Right atrium auricular region (tissue), 2 donors: ENCODE results near the gene NOS1AP. TPM values are rescaled to one million over a fixed set of nuclear protein-coding genes. Genes with fewer than 3 reads are reported as not detected.

ENCODE experiments used
- DNase-seq: peaks from one replicate; pipeline ENCODE4 v3.0.0-alpha.2; 2019; ENCODE audit warnings: low spot score
- H3K27ac ChIP-seq, 2 donors: fragments of 200-600 bp; sonication (generic); 1 replicate in 1 of 2; 2 replicates in 1 of 2; pipeline ENCODE4 v1.5.1; 2016 to 2019
- H3K27me3 ChIP-seq, 2 donors: fragments of 200-600 bp; sonication (generic); one replicate each; pipeline versions ENCODE4 v1.5.1 to v1.6.0; 2017 to 2019
- H3K36me3 ChIP-seq: fragments of 200-600 bp; sonication (generic); one replicate; pipeline ENCODE4 v1.5.1; 2016
- H3K4me1 ChIP-seq, 2 donors: fragments of 200-600 bp; sonication (generic); one replicate each; pipeline versions ENCODE4 v1.5.1 to v1.6.0; 2017 to 2019
- H3K4me3 ChIP-seq, 2 donors: fragments of 200-600 bp; sonication (generic); 1 replicate in 1 of 2; 2 replicates in 1 of 2; pipeline ENCODE4 v1.5.1; 2017 to 2019; ENCODE audit warnings: mild to moderate bottlenecking in 1 of 2, moderate library complexity in 1 of 2
- H3K9me3 ChIP-seq, 2 donors: fragments of 200-600 bp; sonication (generic); one replicate each; pipeline ENCODE4 v1.5.1; 2019
- total RNA-seq, 2 donors: library from RNA; depleted of rRNA; stranded (reverse); fragments of >200 nt; gene quantifications; one replicate each; pipeline ENCODE4 v1.1.0, GENCODE V29; 2016
- TF ChIP-seq, protein P1 (sequence below), 2 donors: fragments of 200-600 bp; sonication (generic); IDR thresholded peaks; one replicate each; pipeline ENCODE4 v1.5.1; 2019; ENCODE audit warnings: antibody characterized with exemption in 2 of 2

Gene NOS1AP
- total RNA-seq, 2 donors from 2014 or later = 2.2 to 2.4 TPM

DNA sequence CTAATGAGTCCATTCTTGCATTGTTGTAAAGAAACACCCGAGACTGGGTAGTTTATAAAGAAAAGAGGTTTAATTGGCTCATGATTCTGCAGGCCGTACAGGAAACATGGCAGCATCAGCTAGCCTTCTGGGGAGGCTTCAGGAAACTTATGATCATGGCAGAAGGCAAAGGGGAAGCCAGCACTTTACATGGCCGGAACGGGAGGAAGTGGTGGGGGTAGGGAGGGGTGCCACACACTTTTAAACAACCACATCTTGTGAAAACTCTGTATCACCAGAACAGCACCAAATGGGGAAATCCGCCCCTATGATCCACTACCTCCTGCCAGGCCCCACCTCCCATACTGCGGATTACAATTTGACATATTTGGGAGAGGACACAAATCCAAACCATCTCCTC is 43.9 kb downstream of the NOS1AP start:
- H3K36me3 ChIP-seq = no peaks in the 10 kb centered on the region
- H3K27me3 ChIP-seq = no peaks in the 10 kb centered on the region
- peaks cover 0 to 4% of the 10 kb centered on the region in 2 donors for H3K4me1 ChIP-seq
- H3K9me3 ChIP-seq = no peaks in the 10 kb centered on the region
- H3K4me3 ChIP-seq = no peak overlapping the region
- no peak for DNase-seq
- no peak overlapping the region for H3K27ac ChIP-seq
- TF ChIP-seq, protein P1, sequence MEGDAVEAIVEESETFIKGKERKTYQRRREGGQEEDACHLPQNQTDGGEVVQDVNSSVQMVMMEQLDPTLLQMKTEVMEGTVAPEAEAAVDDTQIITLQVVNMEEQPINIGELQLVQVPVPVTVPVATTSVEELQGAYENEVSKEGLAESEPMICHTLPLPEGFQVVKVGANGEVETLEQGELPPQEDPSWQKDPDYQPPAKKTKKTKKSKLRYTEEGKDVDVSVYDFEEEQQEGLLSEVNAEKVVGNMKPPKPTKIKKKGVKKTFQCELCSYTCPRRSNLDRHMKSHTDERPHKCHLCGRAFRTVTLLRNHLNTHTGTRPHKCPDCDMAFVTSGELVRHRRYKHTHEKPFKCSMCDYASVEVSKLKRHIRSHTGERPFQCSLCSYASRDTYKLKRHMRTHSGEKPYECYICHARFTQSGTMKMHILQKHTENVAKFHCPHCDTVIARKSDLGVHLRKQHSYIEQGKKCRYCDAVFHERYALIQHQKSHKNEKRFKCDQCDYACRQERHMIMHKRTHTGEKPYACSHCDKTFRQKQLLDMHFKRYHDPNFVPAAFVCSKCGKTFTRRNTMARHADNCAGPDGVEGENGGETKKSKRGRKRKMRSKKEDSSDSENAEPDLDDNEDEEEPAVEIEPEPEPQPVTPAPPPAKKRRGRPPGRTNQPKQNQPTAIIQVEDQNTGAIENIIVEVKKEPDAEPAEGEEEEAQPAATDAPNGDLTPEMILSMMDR (IDR thresholded peaks at IDR 0.05) = no peak

DNA sequence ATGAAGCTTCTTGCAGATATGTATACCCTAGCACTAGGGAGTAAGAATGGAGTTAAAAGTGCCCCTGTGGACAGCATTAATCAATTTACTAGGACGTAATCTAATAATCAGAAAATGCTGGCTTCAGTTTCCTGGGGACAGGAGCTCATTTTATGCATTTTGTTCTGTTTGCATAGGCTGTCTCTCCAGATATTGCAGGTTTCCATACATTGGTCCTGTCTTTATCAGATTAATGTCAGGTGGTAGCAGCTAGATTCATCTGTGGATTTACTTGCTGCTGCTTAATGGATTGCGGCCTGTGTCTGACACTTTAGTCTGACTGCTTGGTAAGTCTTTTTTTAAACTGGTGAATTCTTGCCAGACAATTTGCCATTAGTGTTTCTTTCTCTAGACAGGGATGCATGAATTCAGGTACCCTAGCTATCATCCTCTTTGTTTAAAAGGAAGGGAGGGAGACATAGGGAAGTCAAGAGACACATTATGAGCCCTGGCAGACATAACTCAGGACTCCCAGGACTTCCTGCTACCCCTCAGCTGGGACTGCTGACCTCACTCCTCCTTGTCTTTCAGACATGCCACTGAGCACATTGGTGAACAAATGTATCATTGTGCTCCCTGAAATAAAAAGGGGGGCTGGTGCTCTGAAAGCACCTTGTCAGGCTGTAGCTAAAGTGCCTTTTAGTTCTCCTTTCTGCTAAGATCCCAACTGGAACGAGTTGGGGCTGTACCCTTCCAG is 47.7 kb downstream of the NOS1AP start:
- Histone ChIP-seq H3K4me1 (no peaks in the 10 kb centered on the region), H3K36me3 (no peaks in the 10 kb centered on the region), H3K27me3 (no peaks in the 10 kb centered on the region), H3K4me3 (no peak overlapping the region), H3K27ac (no peak overlapping the region), H3K9me3 (no peaks in the 10 kb centered on the region)
- DNase-seq = no peak
- TF ChIP-seq, protein P1 (IDR thresholded peaks at IDR 0.05) = no peak

DNA sequence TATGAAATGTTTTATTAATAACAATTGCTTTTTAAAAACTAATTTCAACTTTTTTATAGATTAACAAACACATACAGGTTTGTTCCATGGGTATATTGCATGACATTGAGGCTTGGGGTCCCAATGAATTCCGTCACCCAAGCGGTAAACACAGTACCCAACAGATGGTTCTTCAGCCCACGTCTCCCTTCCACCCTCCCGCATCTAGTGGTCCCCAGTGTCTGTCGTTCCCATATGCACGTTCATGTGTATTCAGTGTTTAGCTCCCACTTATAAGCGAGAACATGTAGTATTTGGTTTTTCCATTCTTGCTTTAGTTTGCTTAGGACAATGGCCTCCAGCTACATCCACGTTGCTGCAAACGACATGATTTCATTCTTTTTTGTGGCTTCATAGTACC is 48.6 kb downstream of the NOS1AP start:
- TF ChIP-seq, protein P1 (IDR thresholded peaks at IDR 0.05) = no peak
- H3K9me3 ChIP-seq = no peaks in the 10 kb centered on the region

DNA sequence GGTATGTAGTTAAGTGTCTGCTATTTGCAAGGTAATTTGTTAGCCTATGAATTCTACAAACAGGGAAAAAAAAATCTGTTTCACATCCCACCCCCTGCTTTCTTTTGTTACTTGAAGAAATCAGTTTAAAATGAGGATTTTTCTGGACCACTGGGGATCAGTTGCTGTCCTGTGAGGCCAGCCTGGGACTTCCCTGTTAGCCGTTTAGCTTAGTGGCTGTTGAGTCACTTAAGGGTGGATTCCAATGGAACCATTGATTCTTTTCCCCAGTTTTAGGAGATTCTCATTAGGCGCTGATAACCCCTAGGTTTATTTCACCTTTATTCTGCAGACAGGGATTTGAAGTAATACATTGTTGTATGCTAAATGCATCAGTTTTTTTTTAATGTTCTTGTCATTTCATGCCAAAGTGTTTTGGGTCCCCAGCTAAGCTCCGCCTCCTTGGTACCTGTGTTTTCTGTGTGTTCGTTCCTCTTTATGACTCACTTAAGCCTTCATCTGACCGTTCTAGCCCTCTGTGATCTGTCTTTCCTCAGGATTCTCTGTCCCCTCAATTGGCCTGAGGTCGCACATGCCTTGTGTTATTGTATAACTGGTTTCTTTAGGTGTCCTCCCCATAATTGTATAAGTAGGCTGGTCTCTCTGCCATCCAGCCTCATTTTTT is 59.3 kb downstream of the NOS1AP start:
- DNase-seq = no peak
- TF ChIP-seq, protein P1 (IDR thresholded peaks at IDR 0.05) = no peak
- H3K27ac ChIP-seq = no peak overlapping the region

More for the DNA sequence above, 48.6 kb downstream of the NOS1AP start:
- Histone ChIP-seq H3K36me3 (no peaks in the 10 kb centered on the region), H3K4me3 (no peak overlapping the region), H3K4me1 (no peaks in the 10 kb centered on the region), H3K27ac (no peak overlapping the region), H3K27me3 (no peaks in the 10 kb centered on the region)
- no peak for DNase-seq

DNA sequence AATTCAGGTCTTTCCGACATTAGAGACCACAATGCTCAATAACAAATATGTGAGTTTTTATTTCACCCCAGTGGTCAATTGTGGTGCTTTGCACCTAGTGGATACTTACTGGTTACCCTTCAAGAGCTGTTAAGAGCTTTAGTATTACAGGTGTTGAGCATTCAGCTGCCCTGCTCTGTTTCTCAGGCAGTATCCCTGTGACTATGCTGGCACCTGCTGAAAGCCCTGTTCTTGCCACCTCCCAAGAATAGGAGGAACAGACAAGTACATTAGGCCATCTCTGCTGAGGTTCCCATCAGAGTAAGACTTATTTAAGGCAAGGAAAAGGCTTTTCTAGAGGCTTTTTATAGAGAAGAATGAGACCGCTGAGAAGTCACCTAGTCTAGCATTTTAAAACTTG is 60.8 kb downstream of the NOS1AP start:
- no peaks in the 10 kb centered on the region for H3K9me3 ChIP-seq
- DNase-seq = no peak
- H3K36me3 ChIP-seq = no peaks in the 10 kb centered on the region
- H3K4me3 ChIP-seq = no peak overlapping the region
- TF ChIP-seq, protein P1 (IDR thresholded peaks at IDR 0.05) = no peak
- H3K4me1 ChIP-seq = peaks cover 0 to 32% of the 10 kb centered on the region in 2 donors
- no peak overlapping the region for H3K27ac ChIP-seq
- H3K27me3 ChIP-seq = no peaks in the 10 kb centered on the region

More for the DNA sequence above, 59.3 kb downstream of the NOS1AP start:
- Histone ChIP-seq H3K9me3 (no peaks in the 10 kb centered on the region), H3K4me3 (no peak overlapping the region), H3K27me3 (no peaks in the 10 kb centered on the region), H3K36me3 (no peaks in the 10 kb centered on the region), H3K4me1 (peaks cover 0 to 17% of the 10 kb centered on the region in 2 donors)
